A549 (cell line): ENCODE measurements around the gene MOV10.

Experiments used
- CTCF ChIP-seq: fragments of >200 bp; sonication (Bioruptor Twin); formaldehyde crosslinking; IDR thresholded peaks from 3 replicates; pipeline ENCODE4 v1.5.1; 2016
- KDM5A ChIP-seq: fragments of 200-600 bp; sonication (generic); IDR thresholded peaks from 2 replicates; pipeline ENCODE4 v1.6.1; 2016; ENCODE audit warnings: antibody characterized with exemption, mild to moderate bottlenecking
- NFE2L2 ChIP-seq: fragments of 150-350 bp; conservative IDR thresholded peaks from 2 replicates; pipeline ENCODE4 v1.6.1; 2014; ENCODE audit warnings: low read length
- POLR2A ChIP-seq: IDR thresholded peaks from 2 replicates; pipeline ENCODE4 v1.6.1; 2012; ENCODE audit warnings: mild to moderate bottlenecking, low read length
- RNF2 ChIP-seq: fragments of 200-600 bp; sonication (generic); IDR thresholded peaks from 2 replicates; pipeline ENCODE4 v1.6.1; 2016; ENCODE audit warnings: low read depth, mild to moderate bottlenecking, antibody characterized with exemption, moderate library complexity, borderline replicate concordance
- TF ChIP-seq, protein P1 (sequence below): IDR thresholded peaks from 2 replicates; pipeline ENCODE4 v1.6.1; 2012

GRCh38 chr1:112702420-112703261 lies 28.2 kb downstream of the MOV10 start:
- no peak for TF ChIP-seq RNF2
- no peak for TF ChIP-seq KDM5A
- TF ChIP-seq, protein P1, sequence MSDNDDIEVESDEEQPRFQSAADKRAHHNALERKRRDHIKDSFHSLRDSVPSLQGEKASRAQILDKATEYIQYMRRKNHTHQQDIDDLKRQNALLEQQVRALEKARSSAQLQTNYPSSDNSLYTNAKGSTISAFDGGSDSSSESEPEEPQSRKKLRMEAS: no peak
- TF ChIP-seq NFE2L2: no peak
- no peak for TF ChIP-seq POLR2A
- no peak for TF ChIP-seq CTCF
